ENCODE data around the gene PARP8. TPM values are rescaled to one million over a fixed set of nuclear protein-coding genes. Genes with fewer than 3 reads are reported as not detected.

The PARP8 gene
- total RNA-seq, result 5.7 and 9.5 TPM in 2 replicates

GRCh38 chr5:50666261-50667022 is at the start of gene PARP8:
PARP8 (plus strand) TSS chr5:50666637; CDS start chr5:50667096, 459 bp downstream.

Other genes with a start within 250 kb of the PARP8 start
- gene EMB, start 225.3 kb upstream of the PARP8 start, total RNA-seq, result 18.8 and 28.4 TPM in 2 replicates